Measurements from ENCODE around the gene CHN2.

- TF ChIP-seq POLR2A (IDR thresholded peaks at IDR 0.05; ENCODE audit: low read depth, low read length) = no peak
- TF ChIP-seq POLR2AphosphoS5 (IDR thresholded peaks at IDR 0.05; ENCODE audit: low read depth, low read length) = no peak
Measured at GRCh38 chr7:29163854-29164253, 30.7 kb upstream of the CHN2 start.

Measured in GM12892 (cell line).